Fibroblast of mammary gland (primary cell): ENCODE results near the gene RFX5.

Experiments
- DNase-seq: peaks from one replicate; pipeline ENCODE4 v3.0.0-alpha.2; 2010; ENCODE audit warnings: low read depth
- H3K4me3 ChIP-seq: 2 replicates; pipeline ENCODE4 v1.5.1; 2011; ENCODE audit warnings: low read depth, mild to moderate bottlenecking, low read length, moderate library complexity; ENCODE audit not compliant: control insufficient read depth
- CTCF ChIP-seq: conservative IDR thresholded peaks from 2 replicates; pipeline ENCODE4 v1.5.1; 2011; ENCODE audit warnings: low read depth, low read length, inconsistent platforms; ENCODE audit not compliant: control insufficient read depth, insufficient read depth

RFX5 gene

GRCh38 chr1:151369302-151369610, 22.2 kb upstream of the RFX5 start:
- H3K4me3 ChIP-seq, result no peak overlapping the region
- no peak for TF ChIP-seq CTCF
- no peak for DNase-seq

- TF ChIP-seq CTCF, result no peak
- H3K4me3 ChIP-seq, result no peak overlapping the region
- DNase-seq, result no peak
Measured at GRCh38 chr1:151368393-151369301, 21.6 kb upstream of the RFX5 start.

GRCh38 chr1:151367658-151368392, 20.8 kb upstream of the RFX5 start:
- no peak for DNase-seq
- TF ChIP-seq CTCF, result no peak
- no peak overlapping the region for H3K4me3 ChIP-seq

GRCh38 chr1:151364996-151365395, 17.9 kb upstream of the RFX5 start:
- no peak for TF ChIP-seq CTCF
- no peak overlapping the region for H3K4me3 ChIP-seq
- DNase-seq, result no peak

GRCh38 chr1:151362308-151363155, 15.5 kb upstream of the RFX5 start:
- H3K4me3 ChIP-seq, result no peak overlapping the region
- DNase-seq, result no peak
- TF ChIP-seq CTCF, result no peak

- no peak overlapping the region for H3K4me3 ChIP-seq
- no peak for DNase-seq
- TF ChIP-seq CTCF, result no peak
Measured at GRCh38 chr1:151361883-151362282, 14.8 kb upstream of the RFX5 start.
